ENCODE data around the gene AGPAT2.

DNA sequence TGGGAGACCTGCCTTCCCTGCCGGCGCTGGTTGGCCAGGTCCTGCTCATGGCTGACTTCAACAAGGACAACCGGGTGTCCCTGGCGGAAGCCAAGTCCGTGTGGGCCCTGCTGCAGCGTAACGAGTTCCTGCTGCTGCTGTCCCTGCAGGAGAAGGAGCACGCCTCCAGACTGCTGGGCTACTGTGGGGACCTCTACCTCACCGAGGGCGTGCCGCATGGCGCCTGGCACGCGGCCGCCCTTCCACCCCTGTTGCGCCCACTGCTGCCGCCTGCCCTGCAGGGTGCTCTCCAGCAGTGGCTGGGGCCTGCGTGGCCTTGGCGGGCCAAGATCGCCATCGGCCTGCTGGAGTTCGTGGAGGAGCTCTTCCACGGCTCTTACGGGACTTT lies 35.7 kb upstream of the AGPAT2 start:
- TF ChIP-seq, protein P1, sequence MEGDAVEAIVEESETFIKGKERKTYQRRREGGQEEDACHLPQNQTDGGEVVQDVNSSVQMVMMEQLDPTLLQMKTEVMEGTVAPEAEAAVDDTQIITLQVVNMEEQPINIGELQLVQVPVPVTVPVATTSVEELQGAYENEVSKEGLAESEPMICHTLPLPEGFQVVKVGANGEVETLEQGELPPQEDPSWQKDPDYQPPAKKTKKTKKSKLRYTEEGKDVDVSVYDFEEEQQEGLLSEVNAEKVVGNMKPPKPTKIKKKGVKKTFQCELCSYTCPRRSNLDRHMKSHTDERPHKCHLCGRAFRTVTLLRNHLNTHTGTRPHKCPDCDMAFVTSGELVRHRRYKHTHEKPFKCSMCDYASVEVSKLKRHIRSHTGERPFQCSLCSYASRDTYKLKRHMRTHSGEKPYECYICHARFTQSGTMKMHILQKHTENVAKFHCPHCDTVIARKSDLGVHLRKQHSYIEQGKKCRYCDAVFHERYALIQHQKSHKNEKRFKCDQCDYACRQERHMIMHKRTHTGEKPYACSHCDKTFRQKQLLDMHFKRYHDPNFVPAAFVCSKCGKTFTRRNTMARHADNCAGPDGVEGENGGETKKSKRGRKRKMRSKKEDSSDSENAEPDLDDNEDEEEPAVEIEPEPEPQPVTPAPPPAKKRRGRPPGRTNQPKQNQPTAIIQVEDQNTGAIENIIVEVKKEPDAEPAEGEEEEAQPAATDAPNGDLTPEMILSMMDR (IDR thresholded peaks at IDR 0.05; ENCODE audit: insufficient read depth, low read depth, low read length) = no peak
- no peak for TF ChIP-seq EZH2 (IDR thresholded peaks at IDR 0.05; ENCODE audit: insufficient read depth, low read length)
